ENCODE results near the gene CCDC85A.
A peak's percentile ranks its signal among the peaks of the same experiment; 100 is the strongest.

The CCDC85A gene

DNA sequence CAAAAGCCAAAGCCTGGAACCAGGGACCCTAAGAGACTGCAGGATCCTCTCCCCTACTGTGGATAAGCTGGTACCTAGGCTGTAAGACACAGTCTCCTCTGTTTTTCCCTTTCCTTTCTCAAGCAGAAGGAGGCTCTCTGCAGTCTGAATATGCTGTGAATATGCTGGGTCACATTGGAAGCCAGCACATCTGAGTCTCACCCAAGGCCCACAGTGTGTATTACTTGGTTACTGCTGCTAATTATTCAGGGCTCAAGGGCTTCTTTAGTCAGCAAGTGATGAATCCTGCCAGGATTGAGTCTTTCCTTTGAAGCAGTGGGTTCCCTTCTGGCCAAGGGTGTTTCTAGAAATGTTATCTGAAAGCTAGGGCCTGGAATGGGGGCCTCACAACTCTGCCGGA lies 60.7 kb downstream of the CCDC85A start:
- no peak for DNase-seq

DNA sequence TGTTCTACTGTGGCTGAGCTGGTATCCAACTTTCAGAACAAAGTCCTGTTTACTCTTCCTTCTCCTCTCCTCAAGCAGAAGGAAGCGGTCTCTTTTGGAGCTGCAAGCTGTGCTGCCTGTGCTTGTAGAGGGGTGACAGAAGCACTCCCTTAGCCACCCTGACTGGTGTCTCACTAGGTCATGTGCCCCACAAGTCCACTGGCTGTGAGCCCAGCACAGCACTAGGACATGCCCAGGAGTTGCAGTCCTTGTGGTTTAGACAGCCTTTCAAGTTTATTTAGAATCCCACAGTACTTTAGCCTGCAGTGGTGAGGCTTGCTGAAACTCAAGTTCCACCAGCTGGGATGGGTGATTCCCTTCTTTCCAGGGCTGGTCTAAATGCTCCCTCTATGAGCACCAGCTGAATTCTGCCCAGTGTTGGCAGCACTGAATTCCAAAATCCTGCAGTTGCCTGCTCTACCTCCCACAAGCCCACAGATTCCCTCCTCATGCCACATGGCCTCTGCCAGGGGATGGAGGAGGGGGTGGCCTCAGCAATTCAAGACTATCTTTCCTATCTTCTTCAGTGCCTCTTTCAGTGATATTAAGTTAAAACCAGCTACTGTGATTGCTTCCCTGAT lies 61.2 kb downstream of the CCDC85A start:
- no peak for DNase-seq

DNA sequence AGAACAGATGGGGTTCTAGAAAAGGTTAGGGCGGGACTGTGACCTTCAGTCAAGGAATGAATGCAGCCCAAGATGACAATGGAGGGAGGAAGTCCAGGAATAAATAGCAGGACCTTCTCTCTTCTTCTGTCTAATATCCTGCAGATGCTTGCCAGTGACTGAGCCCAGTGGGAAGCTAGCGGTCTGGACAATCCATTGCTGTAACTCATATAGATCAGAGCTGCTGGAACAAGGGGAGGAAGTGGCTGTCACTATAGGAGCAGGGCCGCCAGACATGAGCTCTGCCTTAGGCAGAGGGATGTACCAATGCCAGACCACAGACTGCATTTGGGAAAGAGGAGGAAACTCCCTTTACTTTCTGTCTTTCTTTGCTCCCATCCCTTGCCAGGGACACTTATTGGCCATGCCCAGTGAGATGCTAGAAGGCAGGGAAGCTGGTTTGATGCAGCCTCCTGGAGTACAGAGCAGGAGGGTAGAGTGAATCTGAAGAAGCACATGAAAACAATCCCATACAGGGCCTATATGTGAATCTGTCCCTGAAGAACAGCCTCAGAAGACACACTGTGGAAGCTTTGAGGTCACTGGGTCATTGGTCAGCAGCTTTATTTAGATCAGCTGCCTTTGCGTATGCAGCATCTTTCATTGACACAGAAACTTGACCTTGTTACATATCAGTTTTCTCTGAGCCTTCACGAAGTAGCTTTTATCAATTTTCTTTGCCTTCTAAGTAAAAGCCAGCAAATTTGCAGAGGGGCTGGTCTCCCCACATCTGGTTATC lies 65.4 kb downstream of the CCDC85A start:
- no peak for DNase-seq

DNA sequence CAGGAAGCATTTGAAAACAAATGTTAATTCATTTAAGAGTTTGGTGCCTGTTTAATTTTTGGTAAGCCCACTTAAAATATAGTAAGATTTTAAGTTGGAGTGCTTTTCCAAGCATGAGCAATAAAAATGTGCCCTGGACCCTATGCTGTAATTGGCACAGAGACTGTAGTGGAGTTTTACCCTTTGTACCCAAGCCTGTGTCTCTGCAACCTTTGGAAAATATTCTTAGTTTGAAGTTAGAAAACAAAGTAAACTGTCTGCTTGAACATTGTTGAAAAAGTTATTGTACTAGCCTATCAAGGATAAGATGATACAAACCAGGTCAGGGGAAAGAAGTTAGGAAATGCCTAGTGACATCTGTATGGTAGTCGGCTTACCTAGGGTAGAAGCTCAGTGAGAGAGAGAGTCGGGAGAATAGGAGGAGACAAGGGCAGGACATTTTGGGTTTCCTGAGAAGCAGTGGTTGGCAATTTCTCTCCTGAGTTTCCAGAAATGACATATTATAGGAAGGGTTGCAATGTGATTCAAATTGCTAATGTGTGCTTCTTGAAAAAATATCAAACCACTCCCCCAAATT lies 66.5 kb downstream of the CCDC85A start:
- DNase-seq: no peak

DNA sequence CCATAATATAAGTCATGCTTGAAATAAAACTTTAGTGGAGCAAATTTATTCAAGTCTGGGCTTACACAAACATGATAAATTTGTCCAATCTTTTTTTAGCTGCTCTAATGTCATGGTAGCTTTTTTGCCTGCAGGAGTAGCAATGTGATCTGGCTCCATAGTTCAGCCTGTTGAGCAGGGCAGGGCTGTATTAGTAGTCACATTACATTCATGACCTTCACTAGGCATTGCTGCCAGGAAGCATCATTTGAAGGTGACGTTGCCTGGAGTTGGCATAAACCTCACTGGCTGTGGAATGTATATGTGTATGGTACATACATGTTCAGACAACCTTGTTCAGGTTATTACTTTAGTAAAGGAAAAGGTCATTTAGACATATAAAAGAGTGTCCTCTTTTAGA lies 76.6 kb downstream of the CCDC85A start:
- no peak for DNase-seq

DNA sequence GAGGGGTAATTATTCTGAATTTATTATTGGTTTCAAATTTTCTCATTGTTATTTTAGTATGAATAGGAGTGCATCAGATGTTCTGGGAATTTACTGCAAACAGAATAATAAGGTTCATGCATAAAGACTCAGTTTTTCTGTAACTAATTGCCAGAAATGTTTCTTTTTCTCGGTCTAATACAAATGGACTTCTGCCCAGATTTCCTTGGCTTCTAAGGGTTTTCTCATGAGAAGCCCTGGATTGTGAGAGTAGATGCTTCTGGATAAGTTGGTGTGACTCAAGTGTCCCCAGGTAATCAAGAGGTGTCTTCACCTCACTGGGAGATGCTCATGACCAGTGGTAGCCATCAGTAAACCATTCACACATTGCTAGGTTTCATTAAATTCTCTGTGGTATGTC lies 78.5 kb downstream of the CCDC85A start:
- no peak for DNase-seq

DNA sequence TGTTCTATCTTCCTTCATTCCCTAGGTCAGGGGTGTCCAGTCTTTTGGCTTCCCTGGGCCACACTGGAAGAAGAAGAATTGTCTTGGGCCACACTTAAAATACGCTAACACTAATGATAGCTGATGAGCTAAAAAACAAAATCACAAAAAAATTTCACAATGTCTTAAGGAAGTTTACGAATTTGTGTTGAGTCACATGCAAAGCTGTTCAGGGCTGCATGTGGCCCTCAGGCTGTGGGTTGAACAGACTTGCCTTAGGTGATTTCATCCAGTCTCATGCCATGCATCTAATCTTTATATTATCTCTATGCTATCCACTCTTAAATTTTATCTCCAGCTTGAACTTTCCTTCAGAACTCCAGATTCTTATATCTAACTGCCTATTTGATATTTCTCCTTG lies 80.1 kb downstream of the CCDC85A start:
- no peak for DNase-seq

DNA sequence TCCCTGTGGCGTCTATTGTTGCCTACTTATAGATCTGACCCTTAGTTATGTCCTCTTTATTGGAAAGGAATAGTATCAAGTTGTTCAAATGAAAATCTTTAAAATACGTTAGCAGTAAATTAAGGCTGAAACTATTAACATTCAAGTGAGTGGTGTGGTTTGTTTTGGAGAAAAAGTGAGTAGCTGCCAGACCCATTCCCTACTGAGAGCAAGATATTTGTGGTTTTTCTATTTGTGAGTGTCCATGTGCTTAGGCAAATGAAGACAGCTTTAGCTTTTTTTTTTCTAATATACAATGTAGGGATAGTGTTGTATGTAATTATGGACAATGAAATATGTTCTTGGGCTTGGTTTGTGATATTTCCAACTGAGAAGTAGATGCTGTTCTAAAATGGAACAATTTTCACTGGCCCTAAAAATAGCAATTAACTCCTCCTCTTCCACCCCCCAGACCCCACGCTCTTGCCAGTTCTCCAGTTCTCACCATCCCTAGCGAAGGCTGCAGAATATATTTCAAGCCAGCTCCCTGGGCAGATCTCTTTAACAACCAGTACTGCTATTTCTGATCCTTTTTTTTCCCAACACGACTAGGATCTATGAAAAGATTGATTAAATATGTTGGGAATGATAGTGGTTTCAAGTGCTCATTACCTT lies 83.1 kb downstream of the CCDC85A start:
- no peak for DNase-seq

DNA sequence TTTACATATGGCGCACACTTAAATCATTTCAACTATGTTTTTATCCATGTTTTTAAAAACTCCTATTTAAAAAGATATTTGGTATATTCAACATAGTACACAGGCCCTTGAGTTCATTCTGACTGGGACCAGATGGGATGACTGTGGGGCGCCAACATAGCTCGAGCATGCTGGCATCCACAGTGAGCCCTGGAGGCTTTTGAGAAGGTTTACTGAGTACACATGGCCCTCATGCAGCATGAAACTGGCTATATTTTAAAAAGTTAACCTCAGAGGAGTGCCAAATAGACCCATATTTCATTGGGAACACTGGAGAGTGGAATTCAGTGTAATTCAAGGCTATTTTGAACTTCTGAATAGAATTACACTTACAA lies 83.6 kb downstream of the CCDC85A start:
- DNase-seq: no peak

DNA sequence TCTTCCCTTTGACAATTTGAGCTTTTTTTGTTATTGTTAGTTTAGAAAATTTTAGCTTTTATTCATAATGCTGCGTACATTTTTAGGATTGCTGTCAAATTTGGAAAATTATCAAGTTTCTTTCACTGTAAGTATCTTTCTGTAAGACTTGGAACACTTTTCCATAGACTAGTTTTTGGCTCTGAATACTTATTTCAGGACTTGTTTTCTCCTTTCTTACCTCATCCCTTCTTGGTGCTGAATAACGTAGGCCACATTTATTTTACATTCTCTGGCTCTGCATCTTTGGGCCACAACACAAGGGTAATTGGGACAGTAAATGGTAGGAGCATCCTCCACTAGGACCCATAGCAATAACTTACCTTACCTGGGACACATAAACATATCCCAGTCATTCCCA lies 85.1 kb downstream of the CCDC85A start:
- no peak for DNase-seq

DNA sequence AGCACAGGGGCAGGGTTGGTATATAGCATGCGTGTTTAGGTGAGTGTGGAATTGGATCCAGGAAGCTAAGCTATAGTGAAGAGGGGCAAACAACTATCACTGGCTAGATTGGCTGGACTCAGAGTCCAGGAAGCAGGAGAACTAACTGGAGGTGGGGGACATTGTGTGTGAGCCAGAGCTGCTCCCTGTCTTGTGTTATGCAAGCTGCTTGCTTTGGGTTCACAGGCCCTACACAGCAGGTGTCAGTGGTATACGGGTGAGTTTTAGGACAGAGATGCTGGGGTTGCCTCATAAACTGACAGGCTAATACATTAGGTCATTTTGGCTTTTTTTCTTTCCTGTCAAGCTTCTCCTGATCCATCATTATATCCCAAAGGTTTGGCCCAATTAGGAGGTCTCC lies 87.5 kb downstream of the CCDC85A start:
- DNase-seq: no peak

DNA sequence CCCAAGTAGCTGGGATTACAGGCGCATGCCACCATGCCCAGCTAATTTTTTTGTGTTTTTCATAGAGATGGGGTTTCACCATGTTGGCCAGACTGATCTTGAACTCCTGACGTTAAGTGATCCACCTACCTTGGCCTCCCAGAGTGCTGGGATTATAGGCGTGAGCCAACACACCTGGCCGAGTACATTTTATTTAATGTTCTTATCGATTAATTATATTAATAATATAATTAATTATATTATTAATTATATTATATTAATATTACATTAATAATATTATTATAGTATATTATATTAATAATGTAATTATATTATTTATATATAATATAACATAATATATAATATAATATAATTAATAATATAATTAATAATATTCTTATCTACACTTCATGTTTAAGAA lies 101.4 kb downstream of the CCDC85A start:
- DNase-seq: no peak

DNA sequence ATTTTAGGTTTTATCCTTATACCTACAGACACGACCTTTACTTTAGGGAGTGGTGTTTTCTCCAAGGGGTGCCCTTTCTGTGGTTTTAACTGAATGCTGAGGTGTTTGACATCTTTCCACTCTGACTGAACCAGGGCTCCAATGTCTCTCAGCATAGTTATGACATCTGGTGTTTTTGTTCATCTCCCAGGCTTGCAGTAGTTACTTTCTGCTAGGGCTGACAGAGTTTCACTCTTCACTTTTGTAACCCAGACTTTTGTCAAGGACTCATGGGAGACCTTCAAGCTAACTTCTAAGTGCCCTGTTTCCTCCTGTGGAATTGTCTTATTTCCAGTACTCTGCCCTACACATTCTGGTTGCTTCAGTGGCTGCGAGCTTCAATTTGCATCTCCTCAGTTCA lies 103.1 kb downstream of the CCDC85A start:
- DNase-seq: no peak

DNA sequence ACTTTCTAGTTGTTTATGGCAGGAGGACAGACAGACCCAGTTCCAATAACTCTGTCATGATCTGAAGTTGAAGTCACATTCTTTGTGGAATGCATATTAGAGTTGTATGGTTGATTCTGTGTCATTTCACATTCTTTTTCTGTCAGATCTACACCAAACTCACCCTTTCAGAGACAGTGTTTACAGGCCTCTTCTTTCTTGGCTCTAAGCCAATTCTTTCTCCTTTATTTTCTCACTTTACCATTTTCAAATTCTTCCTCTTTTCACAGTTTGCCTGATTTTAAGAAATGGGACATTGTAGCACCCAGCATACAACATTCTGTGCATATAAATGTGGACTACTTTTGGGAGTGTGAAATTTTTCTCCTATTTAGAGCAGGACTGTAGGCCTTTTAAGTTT lies 103.7 kb downstream of the CCDC85A start:
- peak; percentile 30 for DNase-seq

DNA sequence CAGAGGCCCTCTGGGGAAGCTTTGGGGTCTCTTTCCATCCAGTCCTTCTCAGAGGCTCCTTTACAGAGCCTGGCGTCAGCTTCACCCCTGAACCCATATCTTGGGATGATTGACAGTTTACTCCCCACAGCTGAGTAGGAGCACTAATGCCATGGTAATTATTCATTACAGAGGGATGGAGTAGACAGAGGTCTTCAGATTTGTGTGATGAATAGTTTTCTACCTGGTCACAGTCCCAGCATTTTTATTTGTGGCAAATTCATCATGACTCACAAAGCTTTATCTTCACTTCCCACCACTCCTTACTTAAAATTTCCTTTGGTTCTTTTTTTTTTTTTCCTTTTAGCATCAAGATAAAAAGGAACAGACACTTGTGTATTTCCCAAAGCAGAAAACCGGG lies 104.2 kb downstream of the CCDC85A start:
- peak; percentile 34 for DNase-seq

DNA sequence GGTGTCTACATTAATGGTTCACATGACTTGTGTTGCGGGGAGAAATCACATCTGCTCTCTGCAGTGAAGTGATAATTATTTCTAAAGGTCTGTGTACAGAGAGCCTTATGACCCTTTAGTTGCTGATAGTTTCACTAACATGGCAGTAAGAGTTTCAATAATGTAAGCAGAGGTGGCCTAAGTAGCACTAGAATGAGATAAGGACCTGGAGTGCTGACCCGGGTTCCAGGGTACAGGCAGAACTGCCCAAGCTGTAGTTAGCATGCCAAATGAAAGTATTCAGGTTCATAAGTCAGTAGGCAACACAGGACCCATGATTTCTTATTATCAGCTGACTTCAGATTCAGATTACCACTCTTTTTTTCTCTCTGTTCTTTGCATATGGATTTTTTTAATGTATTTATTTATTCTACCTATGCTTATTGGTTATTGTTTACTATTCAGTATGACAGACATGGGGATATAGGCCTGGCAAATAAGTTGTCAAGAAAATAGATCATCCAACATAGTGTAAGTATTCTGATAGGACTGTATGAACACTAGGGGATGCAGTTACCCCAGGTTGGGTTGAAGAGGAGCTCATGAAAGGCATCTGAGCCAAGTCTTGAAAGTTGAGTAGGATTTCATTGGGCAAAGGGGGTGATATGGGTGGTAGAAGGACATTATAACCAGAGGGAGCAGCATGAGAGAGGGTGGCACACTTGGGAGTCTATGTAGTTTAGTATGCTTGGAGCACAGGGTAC lies 105.2 kb downstream of the CCDC85A start:
- no peak for DNase-seq

DNA sequence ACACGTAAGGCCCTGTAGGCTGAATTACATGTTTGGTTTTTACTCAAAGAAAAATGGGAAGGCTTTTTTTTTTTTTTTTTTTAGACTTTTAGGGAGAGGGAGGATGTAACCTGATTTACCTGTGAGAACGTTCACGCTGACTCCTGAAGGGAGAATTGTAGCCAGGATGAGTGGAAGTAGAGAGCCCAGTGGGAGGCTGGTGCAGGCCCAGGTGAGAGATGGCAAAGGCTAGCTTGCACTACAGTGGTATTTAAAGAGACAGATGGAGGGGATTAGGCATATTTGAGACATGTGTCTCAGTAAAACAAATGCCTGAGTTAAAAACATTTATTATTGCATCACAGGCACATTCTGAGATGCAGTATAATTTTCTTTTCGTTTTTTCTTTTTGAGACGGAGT lies 107.9 kb downstream of the CCDC85A start:
- no peak for DNase-seq

DNA sequence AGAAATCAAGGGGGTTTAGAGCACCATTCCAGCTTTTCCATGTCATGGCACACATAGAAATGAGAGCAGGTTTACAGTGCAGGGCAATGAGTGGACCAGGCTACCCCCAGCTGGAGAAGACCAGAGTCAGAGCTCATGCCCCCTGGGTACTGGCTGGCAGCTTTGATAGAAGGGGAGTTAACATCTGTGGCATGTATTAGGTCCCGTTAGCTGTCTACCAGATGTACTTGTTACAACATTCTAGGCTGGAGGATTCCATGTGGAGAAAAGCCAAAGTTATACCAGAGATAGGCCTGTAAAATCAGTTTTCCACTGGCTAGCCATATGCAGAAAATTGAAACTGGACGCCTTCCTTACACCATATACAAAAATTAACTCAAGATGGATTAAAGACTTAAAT lies 109.2 kb downstream of the CCDC85A start:
- no peak for DNase-seq

DNA sequence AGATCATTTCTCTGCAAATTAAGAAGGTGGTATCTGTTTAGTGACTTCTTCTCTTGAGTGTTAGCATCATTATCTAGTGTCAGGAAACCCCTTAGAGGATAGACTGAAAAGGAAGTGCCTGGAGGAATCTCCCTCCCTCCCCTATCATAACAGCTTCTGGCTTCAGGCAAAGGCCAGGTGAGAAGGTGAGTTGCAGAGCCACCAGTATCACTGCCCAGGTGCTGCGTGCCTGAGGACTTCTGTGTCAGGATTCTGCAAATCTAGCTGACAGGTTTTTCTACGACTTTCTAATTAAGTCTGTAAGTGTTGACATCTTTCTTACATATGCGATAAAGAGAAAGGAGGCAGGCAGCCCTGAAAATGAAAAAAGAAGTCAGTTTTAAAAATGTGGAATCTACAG lies 111.9 kb downstream of the CCDC85A start:
- no peak for DNase-seq

DNA sequence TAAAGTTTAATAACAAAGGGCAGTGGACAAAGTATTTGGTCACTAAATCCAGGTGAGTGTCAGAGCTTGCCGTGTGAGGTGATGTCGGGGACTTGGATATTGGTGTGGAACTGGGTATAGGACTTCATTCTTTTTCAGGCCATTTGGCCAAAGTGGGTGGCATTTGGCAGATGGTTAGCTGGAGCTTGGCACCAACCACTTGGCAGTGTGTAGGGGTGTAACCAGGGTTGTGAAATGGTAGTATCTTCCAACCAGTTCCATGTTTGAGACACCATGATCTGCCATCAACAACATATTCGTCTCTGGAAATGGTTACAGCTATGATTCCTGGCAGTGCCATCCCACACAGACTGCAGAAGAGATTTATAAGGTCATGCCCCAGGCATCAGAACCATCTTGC lies 113.9 kb downstream of the CCDC85A start:
- no peak for DNase-seq

DNA sequence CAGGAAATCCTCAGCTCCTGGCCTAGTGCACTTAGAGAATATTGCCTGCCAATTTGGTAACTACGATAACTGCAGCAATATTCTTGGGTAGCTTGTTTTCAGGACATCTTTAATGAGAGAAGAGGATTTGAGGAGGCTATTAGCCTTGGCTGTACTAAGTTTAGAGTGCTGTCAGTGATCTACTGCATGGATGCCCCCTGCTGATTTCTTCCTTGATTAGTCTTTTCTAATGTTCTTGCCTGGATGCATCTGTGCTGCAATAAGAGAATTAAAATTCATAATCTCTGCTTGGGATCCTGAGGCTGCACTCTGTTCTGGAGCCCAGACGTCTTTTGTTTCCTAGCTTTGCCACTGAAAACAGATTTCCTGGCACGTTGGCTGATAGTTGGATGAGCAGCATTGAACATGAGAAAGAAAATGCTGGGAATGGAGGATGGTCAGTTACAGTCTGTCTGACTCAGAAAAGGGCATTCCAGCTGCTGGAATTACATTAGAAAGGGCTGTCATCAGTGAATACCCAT lies 115.4 kb downstream of the CCDC85A start:
- no peak for DNase-seq

DNA sequence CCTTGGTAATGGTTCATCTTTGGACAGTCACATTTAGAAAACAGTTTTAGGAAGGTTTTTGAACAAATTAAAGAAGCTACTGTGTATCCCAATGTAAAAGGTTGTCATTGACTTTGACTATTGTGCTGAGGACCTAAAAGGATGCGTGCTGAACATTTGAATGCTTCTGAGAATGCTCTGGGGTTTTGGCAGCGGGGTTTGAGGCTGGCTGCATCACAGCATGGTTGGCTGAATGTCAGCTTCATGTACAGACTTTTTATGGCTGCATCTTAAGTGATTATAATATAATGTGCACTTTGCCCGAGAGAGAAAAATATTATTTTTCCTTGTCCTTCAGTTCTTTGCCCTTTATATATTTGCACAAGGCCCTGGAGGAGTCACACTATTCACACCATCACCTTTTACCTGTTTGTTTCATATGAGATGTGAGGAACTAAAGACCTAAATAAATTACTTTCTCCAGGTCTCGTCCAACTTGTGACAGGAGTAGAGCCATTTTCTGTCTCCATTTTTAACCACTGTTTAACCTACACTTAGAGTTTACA lies 125.9 kb downstream of the CCDC85A start:
- no peak for DNase-seq

DNA sequence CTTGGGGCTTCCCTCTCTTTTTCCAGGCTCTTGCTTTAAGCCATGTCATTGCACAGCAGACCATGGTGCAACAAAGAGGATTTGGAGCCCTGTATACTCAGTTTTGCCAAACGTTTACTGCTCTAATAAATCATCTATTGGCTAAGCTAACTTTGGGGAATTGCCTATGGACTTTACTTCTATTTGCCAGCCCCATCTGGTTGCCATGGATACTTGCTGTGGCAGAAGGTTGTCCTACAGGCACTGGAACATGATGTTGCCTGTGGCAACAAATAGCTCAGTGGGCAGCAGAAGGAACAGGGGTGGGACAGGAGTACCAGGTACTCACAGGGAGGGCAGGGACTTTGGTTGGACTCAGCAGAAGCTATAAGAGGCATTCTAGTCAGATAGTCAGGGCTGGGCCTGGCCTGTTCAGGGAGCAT lies 129.7 kb downstream of the CCDC85A start:
- DNase-seq: no peak

All from kidney glomerular epithelial cell (primary cell).